RWPE2 (cell line): ENCODE data around the gene KATNAL1.

Experiments used
- ATAC-seq: fragments of 200-7000 bp; cut with Tn5 transposase; 3 replicates; pipeline ENCODE4 v1.9.1; 2021; ENCODE audit warnings: low read depth
- DNase-seq: peaks from one replicate; pipeline ENCODE4 v3.0.0-alpha.2; 2020; ENCODE audit warnings: low spot score
- H3K27ac ChIP-seq: fragments of 450-650 bp; 2 replicates; pipeline ENCODE4 v1.5.1; 2017; ENCODE audit warnings: mild to moderate bottlenecking; ENCODE audit not compliant: poor library complexity, severe bottlenecking
- H3K27me3 ChIP-seq: fragments of 250-450 bp; sonication (Bioruptor Pico); 2 replicates; pipeline ENCODE4 v1.5.1; 2021; ENCODE audit warnings: mild to moderate bottlenecking, moderate library complexity; ENCODE audit not compliant: insufficient read depth, poor library complexity, severe bottlenecking
- H3K36me3 ChIP-seq: fragments of 250-450 bp; sonication (Bioruptor Pico); 2 replicates; pipeline ENCODE4 v1.5.1; 2020; ENCODE audit warnings: low read depth, mild to moderate bottlenecking, moderate library complexity
- H3K4me1 ChIP-seq: fragments of 250-450 bp; sonication (Bioruptor Pico); 2 replicates; pipeline ENCODE4 v1.5.1; 2021; ENCODE audit warnings: mild to moderate bottlenecking, moderate library complexity; ENCODE audit not compliant: insufficient read depth, poor library complexity, severe bottlenecking
- H3K4me3 ChIP-seq: fragments of 250-450 bp; sonication (Bioruptor Pico); 2 replicates; pipeline ENCODE4 v1.5.1; 2021; ENCODE audit warnings: mild to moderate bottlenecking, moderate library complexity; ENCODE audit not compliant: severe bottlenecking
- H3K9me3 ChIP-seq: fragments of 250-450 bp; sonication (Bioruptor Pico); 2 replicates; pipeline ENCODE4 v1.5.1; 2021; ENCODE audit warnings: mild to moderate bottlenecking, moderate library complexity; ENCODE audit not compliant: severe bottlenecking
- CTCF ChIP-seq: fragments of 450-650 bp; IDR thresholded peaks from one replicate; pipeline ENCODE4 v1.5.1; 2017; ENCODE audit warnings: mild to moderate bottlenecking, moderate library complexity; ENCODE audit not compliant: poor library complexity, severe bottlenecking

KATNAL1 gene

GRCh38 chr13:30216111-30216510 is 91.2 kb downstream of the KATNAL1 start:
- Histone ChIP-seq H3K36me3 (no peaks in the 10 kb centered on the region), H3K27me3 (no peaks in the 10 kb centered on the region), H3K9me3 (no peaks in the 10 kb centered on the region), H3K4me3 (no peak overlapping the region), H3K27ac (no peak overlapping the region), H3K4me1 (no peaks in the 10 kb centered on the region)
- DNase-seq (no peak), ATAC-seq (no peak)
- no peak for TF ChIP-seq CTCF

- no peaks in the 10 kb centered on the region for H3K4me1 ChIP-seq
- no peak overlapping the region for H3K27ac ChIP-seq
- DNase-seq (no peak), ATAC-seq (no peak)
- H3K27me3 ChIP-seq: no peaks in the 10 kb centered on the region
- peaks cover 14% of the 10 kb centered on the region for H3K36me3 ChIP-seq
- H3K9me3 ChIP-seq: no peaks in the 10 kb centered on the region
- no peak for TF ChIP-seq CTCF
- H3K4me3 ChIP-seq: no peak overlapping the region
Measured at GRCh38 chr13:30212256-30212655, 95.1 kb downstream of the KATNAL1 start.

- DNase-seq (no peak), ATAC-seq (no peak)
- no peak for TF ChIP-seq CTCF
- peaks cover 16% of the 10 kb centered on the region for H3K36me3 ChIP-seq
- H3K9me3 ChIP-seq: no peaks in the 10 kb centered on the region
- H3K27ac ChIP-seq: no peak overlapping the region
- H3K4me1 ChIP-seq: no peaks in the 10 kb centered on the region
- no peaks in the 10 kb centered on the region for H3K27me3 ChIP-seq
- no peak overlapping the region for H3K4me3 ChIP-seq
Measured at GRCh38 chr13:30211745-30212144, 95.6 kb downstream of the KATNAL1 start.

GRCh38 chr13:30204564-30204963 is 102.8 kb downstream of the KATNAL1 start:
- no peak for DNase-seq
- no peaks in the 10 kb centered on the region for H3K4me1 ChIP-seq
- no peak overlapping the region for H3K27ac ChIP-seq
- no peaks in the 10 kb centered on the region for H3K27me3 ChIP-seq
- no peaks in the 10 kb centered on the region for H3K9me3 ChIP-seq
- ATAC-seq: no peak
- no peak for TF ChIP-seq CTCF
- H3K4me3 ChIP-seq: no peak overlapping the region
- H3K36me3 ChIP-seq: peaks cover 16% of the 10 kb centered on the region

GRCh38 chr13:30196025-30196424 is 111.3 kb downstream of the KATNAL1 start:
- TF ChIP-seq CTCF: no peak
- ATAC-seq: no peak
- Histone ChIP-seq H3K36me3 (no peaks in the 10 kb centered on the region), H3K9me3 (no peaks in the 10 kb centered on the region), H3K4me3 (no peak overlapping the region), H3K27me3 (no peaks in the 10 kb centered on the region), H3K27ac (no peak overlapping the region), H3K4me1 (no peaks in the 10 kb centered on the region)
- no peak for DNase-seq
